ENCODE results near the gene CMTM5.
A peak's percentile ranks its signal among the peaks of the same experiment; 100 is the strongest.

Gene CMTM5

GRCh38 chr14:23353433-23353780 lies 23.4 kb upstream of the CMTM5 start:
- H2AFZ ChIP-seq (ENCODE audit: insufficient read depth, low read length, poor library complexity): no peak overlapping the region
- no peak overlapping the region for H3K9ac ChIP-seq (ENCODE audit: low read length)
- H4K8ac ChIP-seq (ENCODE audit: low read depth, low read length): peak overlapping the region; percentile 3
- H3K4ac ChIP-seq (ENCODE audit: low read depth, low read length): no peak overlapping the region
- WGBS (ENCODE audit: extremely low coverage, insufficient coverage, insufficient read length): no CpG with 5 or more reads among the region's 5 CpGs
- H4K91ac ChIP-seq (ENCODE audit: low read depth, low read length): no peak overlapping the region
- H3K4me2 ChIP-seq (ENCODE audit: low read length): no peak overlapping the region
- no peak overlapping the region for H4K12ac ChIP-seq (ENCODE audit: low read depth, low read length)
- no peak overlapping the region for H3K4me3 ChIP-seq (ENCODE audit: low read depth, low read length)
- H3K27me3 ChIP-seq (ENCODE audit: insufficient read depth, low read length): peaks cover 2% of the 10 kb centered on the region
- no peak overlapping the region for H2BK5ac ChIP-seq (ENCODE audit: low read depth, low read length, poor library complexity)
- H2AK5ac ChIP-seq (ENCODE audit: low read length): peak overlapping the region; percentile 3
- H3K18ac ChIP-seq (ENCODE audit: low read length): no peak overlapping the region
- H3K9me3 ChIP-seq (ENCODE audit: insufficient read depth, low read depth, low read length): peaks cover 2% of the 10 kb centered on the region
- no peak overlapping the region for H3K27ac ChIP-seq (ENCODE audit: low read depth, low read length)
- no peak overlapping the region for H3K14ac ChIP-seq (ENCODE audit: low read length)
- no peak overlapping the region for H3K23ac ChIP-seq (ENCODE audit: low read length)
- H3K79me1 ChIP-seq (ENCODE audit: low read length): peaks cover 5% of the 10 kb centered on the region
- H3K79me2 ChIP-seq (ENCODE audit: control insufficient read depth, insufficient read depth, low read length, poor library complexity): no peaks in the 10 kb centered on the region
- no peak overlapping the region for H2BK12ac ChIP-seq (ENCODE audit: low read length)
- H3K4me1 ChIP-seq (ENCODE audit: control insufficient read depth in 1 of 2, insufficient read depth in 2 of 2, low read length in 2 of 2): peaks cover 6 to 13% of the 10 kb centered on the region in 2 experiments
- DNase-seq: no peak
- H2BK120ac ChIP-seq (ENCODE audit: insufficient read depth, low read length, poor library complexity): no peak overlapping the region
- H3K36me3 ChIP-seq (ENCODE audit: control insufficient read depth in 1 of 2, insufficient read depth in 2 of 2, low read length in 2 of 2): peaks cover 12 to 20% of the 10 kb centered on the region in 2 experiments

GRCh38 chr14:23354990-23355389 lies 21.9 kb upstream of the CMTM5 start:
- no peaks in the 10 kb centered on the region for H3K9me3 ChIP-seq (ENCODE audit: insufficient read depth, low read depth, low read length)
- peaks cover 2% of the 10 kb centered on the region for H3K27me3 ChIP-seq (ENCODE audit: insufficient read depth, low read length)
- no peak overlapping the region for H3K14ac ChIP-seq (ENCODE audit: low read length)
- no peak overlapping the region for H4K12ac ChIP-seq (ENCODE audit: low read depth, low read length)
- H3K27ac ChIP-seq (ENCODE audit: low read depth, low read length): no peak overlapping the region
- no peaks in the 10 kb centered on the region for H3K79me2 ChIP-seq (ENCODE audit: control insufficient read depth, insufficient read depth, low read length, poor library complexity)
- H2AK5ac ChIP-seq (ENCODE audit: low read length): no peak overlapping the region
- peaks cover 5% of the 10 kb centered on the region for H3K79me1 ChIP-seq (ENCODE audit: low read length)
- H3K4ac ChIP-seq (ENCODE audit: low read depth, low read length): no peak overlapping the region
- no peak overlapping the region for H2BK5ac ChIP-seq (ENCODE audit: low read depth, low read length, poor library complexity)
- H4K91ac ChIP-seq (ENCODE audit: low read depth, low read length): no peak overlapping the region
- no peak overlapping the region for H3K4me2 ChIP-seq (ENCODE audit: low read length)
- H4K8ac ChIP-seq (ENCODE audit: low read depth, low read length): no peak overlapping the region
- no peak overlapping the region for H3K9ac ChIP-seq (ENCODE audit: low read length)
- H3K23ac ChIP-seq (ENCODE audit: low read length): no peak overlapping the region
- H3K36me3 ChIP-seq (ENCODE audit: control insufficient read depth in 1 of 2, insufficient read depth in 2 of 2, low read length in 2 of 2): peaks cover 26 to 34% of the 10 kb centered on the region in 2 experiments
- peaks cover 6 to 13% of the 10 kb centered on the region in 2 experiments for H3K4me1 ChIP-seq (ENCODE audit: control insufficient read depth in 1 of 2, insufficient read depth in 2 of 2, low read length in 2 of 2)
- H2BK12ac ChIP-seq (ENCODE audit: low read length): no peak overlapping the region
- H2BK120ac ChIP-seq (ENCODE audit: insufficient read depth, low read length, poor library complexity): no peak overlapping the region
- H3K4me3 ChIP-seq (ENCODE audit: low read depth, low read length): no peak overlapping the region
- no peak overlapping the region for H3K18ac ChIP-seq (ENCODE audit: low read length)
- no CpG with 5 or more reads among the region's 6 CpGs for WGBS (ENCODE audit: extremely low coverage, insufficient coverage, insufficient read length)
- DNase-seq: no peak
- no peak overlapping the region for H2AFZ ChIP-seq (ENCODE audit: insufficient read depth, low read length, poor library complexity)

GRCh38 chr14:23355871-23356435 lies 20.9 kb upstream of the CMTM5 start:
- Histone ChIP-seq H3K4me1 (ENCODE audit: control insufficient read depth in 1 of 2, insufficient read depth in 2 of 2, low read length in 2 of 2) (peaks cover 6 to 15% of the 10 kb centered on the region in 2 experiments), H3K9ac (ENCODE audit: low read length) (no peak overlapping the region), H3K4me2 (ENCODE audit: low read length) (no peak overlapping the region), H3K27me3 (ENCODE audit: insufficient read depth, low read length) (peaks cover 2% of the 10 kb centered on the region), H3K9me3 (ENCODE audit: insufficient read depth, low read depth, low read length) (no peaks in the 10 kb centered on the region), H2BK12ac (ENCODE audit: low read length) (no peak overlapping the region), H3K18ac (ENCODE audit: low read length) (no peak overlapping the region), H3K36me3 (ENCODE audit: control insufficient read depth in 1 of 2, insufficient read depth in 2 of 2, low read length in 2 of 2) (peaks cover 35 to 43% of the 10 kb centered on the region in 2 experiments), H2BK5ac (ENCODE audit: low read depth, low read length, poor library complexity) (no peak overlapping the region), H3K4me3 (ENCODE audit: low read depth, low read length) (no peak overlapping the region), H4K8ac (ENCODE audit: low read depth, low read length) (no peak overlapping the region), H3K23ac (ENCODE audit: low read length) (no peak overlapping the region), H3K79me2 (ENCODE audit: control insufficient read depth, insufficient read depth, low read length, poor library complexity) (no peaks in the 10 kb centered on the region), H3K4ac (ENCODE audit: low read depth, low read length) (no peak overlapping the region), H2AFZ (ENCODE audit: insufficient read depth, low read length, poor library complexity) (no peak overlapping the region), H3K27ac (ENCODE audit: low read depth, low read length) (no peak overlapping the region), H4K12ac (ENCODE audit: low read depth, low read length) (no peak overlapping the region), H2BK120ac (ENCODE audit: insufficient read depth, low read length, poor library complexity) (no peak overlapping the region), H2AK5ac (ENCODE audit: low read length) (no peak overlapping the region), H4K91ac (ENCODE audit: low read depth, low read length) (no peak overlapping the region), H3K14ac (ENCODE audit: low read length) (no peak overlapping the region), H3K79me1 (ENCODE audit: low read length) (peaks cover 5% of the 10 kb centered on the region)
- no peak for DNase-seq
- no CpG with 5 or more reads among the region's 6 CpGs for WGBS (ENCODE audit: extremely low coverage, insufficient coverage, insufficient read length)

GRCh38 chr14:23356662-23357061 lies 20.2 kb upstream of the CMTM5 start:
- Histone ChIP-seq H4K91ac (ENCODE audit: low read depth, low read length) (no peak overlapping the region), H3K9me3 (ENCODE audit: insufficient read depth, low read depth, low read length) (no peaks in the 10 kb centered on the region), H3K4me1 (ENCODE audit: control insufficient read depth in 1 of 2, insufficient read depth in 2 of 2, low read length in 2 of 2) (peaks cover 6 to 15% of the 10 kb centered on the region in 2 experiments), H2BK120ac (ENCODE audit: insufficient read depth, low read length, poor library complexity) (no peak overlapping the region), H2AK5ac (ENCODE audit: low read length) (no peak overlapping the region), H4K12ac (ENCODE audit: low read depth, low read length) (no peak overlapping the region), H3K14ac (ENCODE audit: low read length) (no peak overlapping the region), H3K9ac (ENCODE audit: low read length) (no peak overlapping the region), H3K4ac (ENCODE audit: low read depth, low read length) (no peak overlapping the region), H3K18ac (ENCODE audit: low read length) (no peak overlapping the region), H3K4me3 (ENCODE audit: low read depth, low read length) (no peak overlapping the region), H3K4me2 (ENCODE audit: low read length) (no peak overlapping the region), H2AFZ (ENCODE audit: insufficient read depth, low read length, poor library complexity) (no peak overlapping the region), H2BK5ac (ENCODE audit: low read depth, low read length, poor library complexity) (no peak overlapping the region), H3K27me3 (ENCODE audit: insufficient read depth, low read length) (no peaks in the 10 kb centered on the region), H3K36me3 (ENCODE audit: control insufficient read depth in 1 of 2, insufficient read depth in 2 of 2, low read length in 2 of 2) (peaks cover 35 to 43% of the 10 kb centered on the region in 2 experiments), H2BK12ac (ENCODE audit: low read length) (no peak overlapping the region), H4K8ac (ENCODE audit: low read depth, low read length) (no peak overlapping the region), H3K79me2 (ENCODE audit: control insufficient read depth, insufficient read depth, low read length, poor library complexity) (no peaks in the 10 kb centered on the region), H3K79me1 (ENCODE audit: low read length) (peaks cover 5% of the 10 kb centered on the region), H3K27ac (ENCODE audit: low read depth, low read length) (no peak overlapping the region), H3K23ac (ENCODE audit: low read length) (no peak overlapping the region)
- no peak for DNase-seq
- WGBS (ENCODE audit: extremely low coverage, insufficient coverage, insufficient read length): no CpG with 5 or more reads among the region's 4 CpGs

Measured in trophoblast cell (in vitro differentiated cells and primary cell).